Superior temporal gyrus (tissue), 1 donor: Measurements from ENCODE around the gene UPK3A.
A peak's percentile ranks its signal among the peaks of the same experiment; 100 is the strongest.

ENCODE experiments used
- DNase-seq: peaks from one replicate; pipeline ENCODE4 v3.0.0-alpha.2; 2016; ENCODE audit errors: extremely low spot score

UPK3A gene

GRCh38 chr22:45284705-45285262 is at the start of gene UPK3A:
TSS of gene UPK3A (plus strand) at chr22:45284949. CDS start at chr22:45285014, 65 bp downstream.
- DNase-seq, result no peak

GRCh38 chr22:45235101-45235777 is 49.5 kb upstream of the UPK3A start:
- DNase-seq, result peak; percentile 22

GRCh38 chr22:45235851-45236342 is 48.9 kb upstream of the UPK3A start:
- no peak for DNase-seq

GRCh38 chr22:45237065-45237990 is 47.4 kb upstream of the UPK3A start:
- DNase-seq, result no peak

GRCh38 chr22:45238076-45238956 is 46.4 kb upstream of the UPK3A start:
- DNase-seq, result no peak

GRCh38 chr22:45238957-45239680 is 45.6 kb upstream of the UPK3A start:
- no peak for DNase-seq

- no peak for DNase-seq
These were observed 45.1 kb upstream of the UPK3A start for GRCh38 chr22:45239681-45240051.

GRCh38 chr22:45240104-45240809 is 44.5 kb upstream of the UPK3A start:
- peak; percentile 12 for DNase-seq

GRCh38 chr22:45240810-45241631 is 43.7 kb upstream of the UPK3A start, which contains the start of gene KIAA0930:
TSS of gene KIAA0930 (minus strand) at chr22:45240894. CDS start at chr22:45240703, 191 bp downstream.
- DNase-seq, result peak; percentile 41

- DNase-seq, result peak; percentile 66
These were observed 42.0 kb upstream of the UPK3A start for GRCh38 chr22:45242778-45243191.

- DNase-seq, result no peak
These were observed 39.8 kb upstream of the UPK3A start for GRCh38 chr22:45244916-45245315.

GRCh38 chr22:45246060-45246985 is 38.4 kb upstream of the UPK3A start:
- no peak for DNase-seq

GRCh38 chr22:45248832-45249561 is 35.8 kb upstream of the UPK3A start:
- no peak for DNase-seq

- DNase-seq, result no peak
These were observed 32.9 kb upstream of the UPK3A start for GRCh38 chr22:45251825-45252224.

- DNase-seq, result no peak
These were observed 31.6 kb upstream of the UPK3A start for GRCh38 chr22:45253039-45253641.

- DNase-seq, result no peak
These were observed 30.4 kb upstream of the UPK3A start for GRCh38 chr22:45254388-45254787.

- no peak for DNase-seq
These were observed 29.9 kb upstream of the UPK3A start for GRCh38 chr22:45254789-45255278.
